Endothelial cell (in vitro differentiated cells): Measurements from ENCODE around the gene GSTM1. TPM values are rescaled to one million over a fixed set of nuclear protein-coding genes. Genes with fewer than 3 reads are reported as not detected.
"Not testable (repeated sequence)": the region's sequence is repeated elsewhere in the genome, so short reads cannot be mapped to it uniquely, and the experiment has no call there.

Experiments used
- DNase-seq: peaks from one replicate; pipeline ENCODE4 v3.0.0; 2021; ENCODE audit warnings: low spot score
- H3K27ac Mint-ChIP-seq: one replicate; pipeline ENCODE4 v1.8.0; 2021; ENCODE audit warnings: mixed read lengths, inconsistent platforms; ENCODE audit not compliant: unreplicated experiment
- H3K27me3 Mint-ChIP-seq: one replicate; pipeline ENCODE4 v1.8.0; 2021; ENCODE audit warnings: mild to moderate bottlenecking, moderate library complexity, mixed read lengths, inconsistent platforms; ENCODE audit not compliant: unreplicated experiment
- H3K36me3 Mint-ChIP-seq: one replicate; pipeline ENCODE4 v1.8.0; 2021; ENCODE audit warnings: mild to moderate bottlenecking, low read depth, mixed read lengths, inconsistent platforms; ENCODE audit not compliant: unreplicated experiment
- H3K4me1 Mint-ChIP-seq: one replicate; pipeline ENCODE4 v1.8.0; 2021; ENCODE audit warnings: mild to moderate bottlenecking, mixed read lengths, inconsistent platforms; ENCODE audit not compliant: unreplicated experiment
- H3K4me3 Mint-ChIP-seq: one replicate; pipeline ENCODE4 v1.8.0; 2021; ENCODE audit warnings: mild to moderate bottlenecking, mixed read lengths, inconsistent platforms; ENCODE audit not compliant: unreplicated experiment
- H3K9me3 Mint-ChIP-seq: one replicate; pipeline ENCODE4 v1.8.0; 2021; ENCODE audit warnings: mixed read lengths, inconsistent platforms; ENCODE audit not compliant: unreplicated experiment
- total RNA-seq: library from RNA; stranded (reverse); fragmentation: NEBNext Ultra II Directional; extraction: Animal tissue kit (Norgen Biotek cat#: 25700); gene quantifications from one replicate; pipeline ENCODE4 v1.2.1, GENCODE V29; 2021; ENCODE audit not compliant: unreplicated experiment
- TF ChIP-seq, protein P1 (sequence below): fragments of 200-600 bp; sonication (generic); IDR thresholded peaks from one replicate; pipeline ENCODE4 v1.5.0; 2021; ENCODE audit warnings: antibody characterized with exemption; ENCODE audit not compliant: unreplicated experiment

The GSTM1 gene
- total RNA-seq, 1 donor from 2014 or later, result not detected

GRCh38 chr1:109705411-109705810 lies 17.8 kb downstream of the GSTM1 start:
- H3K4me1 Mint-ChIP-seq, result no peaks in the 10 kb centered on the region
- TF ChIP-seq, protein P1, sequence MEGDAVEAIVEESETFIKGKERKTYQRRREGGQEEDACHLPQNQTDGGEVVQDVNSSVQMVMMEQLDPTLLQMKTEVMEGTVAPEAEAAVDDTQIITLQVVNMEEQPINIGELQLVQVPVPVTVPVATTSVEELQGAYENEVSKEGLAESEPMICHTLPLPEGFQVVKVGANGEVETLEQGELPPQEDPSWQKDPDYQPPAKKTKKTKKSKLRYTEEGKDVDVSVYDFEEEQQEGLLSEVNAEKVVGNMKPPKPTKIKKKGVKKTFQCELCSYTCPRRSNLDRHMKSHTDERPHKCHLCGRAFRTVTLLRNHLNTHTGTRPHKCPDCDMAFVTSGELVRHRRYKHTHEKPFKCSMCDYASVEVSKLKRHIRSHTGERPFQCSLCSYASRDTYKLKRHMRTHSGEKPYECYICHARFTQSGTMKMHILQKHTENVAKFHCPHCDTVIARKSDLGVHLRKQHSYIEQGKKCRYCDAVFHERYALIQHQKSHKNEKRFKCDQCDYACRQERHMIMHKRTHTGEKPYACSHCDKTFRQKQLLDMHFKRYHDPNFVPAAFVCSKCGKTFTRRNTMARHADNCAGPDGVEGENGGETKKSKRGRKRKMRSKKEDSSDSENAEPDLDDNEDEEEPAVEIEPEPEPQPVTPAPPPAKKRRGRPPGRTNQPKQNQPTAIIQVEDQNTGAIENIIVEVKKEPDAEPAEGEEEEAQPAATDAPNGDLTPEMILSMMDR, result no peak
- H3K27me3 Mint-ChIP-seq, result peaks cover 3% of the 10 kb centered on the region
- H3K9me3 Mint-ChIP-seq, result peaks cover 4% of the 10 kb centered on the region
- no peak for DNase-seq
- H3K4me3 Mint-ChIP-seq, result no peak overlapping the region
- H3K27ac Mint-ChIP-seq, result no peak overlapping the region
- peaks cover 15% of the 10 kb centered on the region for H3K36me3 Mint-ChIP-seq

GRCh38 chr1:109708949-109709348 lies 21.3 kb downstream of the GSTM1 start:
- peaks cover 11% of the 10 kb centered on the region for H3K36me3 Mint-ChIP-seq
- not testable (repeated sequence) for H3K27me3 Mint-ChIP-seq, H3K4me1 Mint-ChIP-seq, DNase-seq, H3K27ac Mint-ChIP-seq, H3K9me3 Mint-ChIP-seq, H3K4me3 Mint-ChIP-seq

- peaks cover 11% of the 10 kb centered on the region for H3K36me3 Mint-ChIP-seq
- H3K4me3 Mint-ChIP-seq, DNase-seq, H3K27ac Mint-ChIP-seq, H3K4me1 Mint-ChIP-seq, H3K27me3 Mint-ChIP-seq, H3K9me3 Mint-ChIP-seq: not testable (repeated sequence)
These were observed 22.2 kb downstream of the GSTM1 start for GRCh38 chr1:109709822-109710221.

DNA sequence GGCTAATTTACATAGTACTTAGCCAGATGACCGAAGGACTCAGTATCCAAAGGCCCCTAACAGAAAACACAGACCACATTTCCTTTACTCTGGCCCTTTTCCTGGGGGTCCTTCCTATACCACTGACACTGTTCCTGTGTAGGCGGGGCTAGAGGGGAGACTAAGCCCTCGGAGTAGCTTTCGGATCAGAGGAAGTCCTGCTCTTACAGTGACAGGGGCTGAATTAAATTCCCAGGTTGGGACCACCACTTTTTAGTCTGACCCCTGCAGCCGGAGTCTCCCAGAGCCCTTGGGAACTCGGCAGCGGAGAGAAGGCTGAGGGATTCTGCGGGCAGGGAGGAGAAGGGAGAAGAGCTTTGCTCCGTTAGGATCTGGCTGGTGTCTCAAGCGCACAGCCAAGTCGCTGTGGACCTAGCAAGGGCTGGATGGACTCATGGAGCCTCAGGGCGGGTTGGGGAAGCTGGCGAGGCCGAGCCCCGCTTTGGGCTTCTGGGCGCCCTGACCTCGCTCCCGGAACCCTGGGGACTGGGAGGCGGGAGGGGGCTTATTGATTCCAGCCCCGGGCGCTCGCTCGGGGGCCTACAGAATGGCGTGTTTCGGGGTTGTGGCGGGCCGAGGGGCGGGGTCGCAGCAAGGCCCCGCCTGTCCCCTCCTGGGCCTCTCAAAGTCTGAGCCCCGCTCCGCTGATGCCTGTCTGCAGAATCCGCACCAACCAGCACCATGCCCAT lies 24.1 kb downstream of the GSTM1 start, which contains the start of gene GSTM5:
Gene GSTM5, plus strand, starts transcription at position 659 of the 728 bp plus-strand sequence. Its CDS starts 62 bp downstream, at position 721.
- H3K9me3 Mint-ChIP-seq, DNase-seq, H3K4me1 Mint-ChIP-seq, H3K4me3 Mint-ChIP-seq, H3K27me3 Mint-ChIP-seq, H3K27ac Mint-ChIP-seq: not testable (repeated sequence)
- H3K36me3 Mint-ChIP-seq, result peaks cover 11% of the 10 kb centered on the region

- Mint-ChIP-seq H3K36me3 (peaks cover 8% of the 10 kb centered on the region), H3K27me3 (peaks cover 7% of the 10 kb centered on the region), H3K9me3 (no peaks in the 10 kb centered on the region), H3K4me3 (no peak overlapping the region), H3K4me1 (peaks cover 6% of the 10 kb centered on the region), H3K27ac (no peak overlapping the region)
- no peak for DNase-seq
- TF ChIP-seq, protein P1, result no peak
These were observed 24.8 kb downstream of the GSTM1 start for GRCh38 chr1:109712321-109712864.

DNA sequence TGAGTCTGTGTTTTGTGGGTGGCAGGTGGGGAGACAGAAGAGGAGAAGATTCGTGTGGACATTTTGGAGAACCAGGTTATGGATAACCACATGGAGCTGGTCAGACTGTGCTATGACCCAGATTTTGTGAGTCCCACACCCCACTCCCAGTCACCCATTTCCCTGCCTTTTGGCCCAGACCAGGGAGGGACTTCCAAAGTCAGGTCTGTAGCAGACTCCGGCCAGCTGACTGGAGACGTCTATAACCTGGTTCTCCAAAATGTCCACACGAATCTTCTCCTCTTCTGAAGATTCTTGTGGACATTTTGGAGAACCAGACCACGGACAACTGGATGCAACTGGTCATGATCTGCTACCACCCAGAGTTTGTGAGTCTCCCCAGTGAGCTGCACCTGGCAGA lies 26.0 kb downstream of the GSTM1 start:
- peaks cover 7% of the 10 kb centered on the region for H3K27me3 Mint-ChIP-seq
- peaks cover 13% of the 10 kb centered on the region for H3K4me1 Mint-ChIP-seq
- DNase-seq, result no peak
- peaks cover 13% of the 10 kb centered on the region for H3K36me3 Mint-ChIP-seq
- no peaks in the 10 kb centered on the region for H3K9me3 Mint-ChIP-seq
- no peak overlapping the region for H3K4me3 Mint-ChIP-seq
- TF ChIP-seq, protein P1, result no peak
- H3K27ac Mint-ChIP-seq, result no peak overlapping the region
